GM19238 (cell line): ENCODE results near the gene TTC28.
"Not testable (repeated sequence)": the region's sequence is repeated elsewhere in the genome, so short reads cannot be mapped to it uniquely, and the experiment has no call there.

Experiments used
- DNase-seq: peaks from one replicate; pipeline ENCODE4 v3.0.0; 2011; ENCODE audit warnings: low spot score; ENCODE audit not compliant: insufficient read length

The TTC28 gene

GRCh38 chr22:28560743-28561101 lies 118.9 kb downstream of the TTC28 start:
- not testable (repeated sequence) for DNase-seq

GRCh38 chr22:28560046-28560742 lies 119.4 kb downstream of the TTC28 start:
- DNase-seq: no peak

DNA sequence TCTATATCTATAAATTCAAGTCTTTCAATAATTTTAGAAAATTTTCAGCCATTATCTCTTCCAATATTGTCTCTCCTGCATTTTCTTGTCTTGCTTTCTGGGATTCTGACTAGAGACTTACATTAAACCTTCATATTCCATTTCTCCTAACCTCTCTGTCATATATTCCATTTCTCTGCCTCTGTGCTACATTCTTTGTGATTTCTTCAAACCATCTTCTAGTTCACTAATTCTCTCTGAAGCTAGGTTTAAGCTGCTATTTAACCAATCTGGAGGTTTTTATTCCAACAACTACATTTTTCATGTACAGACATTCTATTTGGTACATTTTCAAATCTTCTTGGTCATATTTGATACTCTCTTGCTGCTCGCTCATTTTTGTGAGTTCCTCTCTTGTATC lies 122.5 kb downstream of the TTC28 start:
- DNase-seq: no peak

GRCh38 chr22:28553108-28553866 lies 126.4 kb downstream of the TTC28 start:
- DNase-seq: not testable (repeated sequence)

DNA sequence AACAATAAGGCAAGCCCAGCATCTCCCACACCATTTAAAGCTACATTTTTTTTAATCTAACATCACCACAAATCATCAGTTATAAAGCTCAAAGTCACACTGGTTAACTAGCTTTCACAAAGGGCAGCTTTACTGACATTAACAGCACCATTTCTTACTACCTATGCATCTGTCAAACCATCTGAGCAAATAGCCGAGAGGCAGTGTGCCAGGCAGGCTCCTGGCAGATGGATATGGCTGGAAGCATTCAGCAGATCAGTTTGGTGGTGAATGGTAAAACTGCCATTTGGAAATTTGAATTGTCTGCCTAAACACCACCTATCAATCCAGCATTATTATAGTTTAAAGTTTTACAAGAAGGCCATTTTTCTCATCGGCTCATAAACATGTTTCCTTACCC lies 131.2 kb downstream of the TTC28 start:
- no peak for DNase-seq

DNA sequence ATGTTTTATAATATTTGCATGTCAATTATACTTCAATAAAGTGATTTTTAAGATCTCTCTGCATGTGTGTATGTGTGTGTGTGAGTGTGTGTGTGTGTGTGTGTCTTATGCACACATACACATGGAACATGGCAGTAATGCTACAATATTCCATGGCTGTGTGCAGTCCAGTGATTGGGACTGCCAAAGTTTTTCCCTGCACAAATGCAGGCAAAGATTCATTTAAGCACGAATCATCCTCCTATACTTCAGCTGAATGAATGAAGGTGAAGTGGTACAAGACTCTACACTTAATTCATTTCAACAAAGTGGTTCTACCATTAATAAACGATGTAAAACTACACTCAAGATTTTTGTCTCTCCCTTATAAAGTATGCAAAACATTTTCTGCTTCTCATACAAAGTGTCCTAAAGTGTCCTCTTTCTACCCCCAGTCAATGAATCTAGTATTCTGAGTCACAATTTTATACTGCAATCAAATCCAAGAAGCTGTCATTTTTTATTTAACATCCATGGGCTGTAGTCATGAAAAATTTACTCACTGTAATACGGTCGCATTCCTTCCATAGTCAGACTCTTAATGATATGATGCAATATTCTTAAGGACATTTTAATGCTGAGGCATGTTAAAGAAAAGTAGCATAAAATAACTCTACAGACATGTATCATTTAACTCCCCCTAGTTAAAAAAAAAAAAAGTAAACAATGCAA lies 132.4 kb downstream of the TTC28 start:
- DNase-seq: no peak

- DNase-seq: no peak
Measured at GRCh38 chr22:28544431-28544868, 135.2 kb downstream of the TTC28 start.

- DNase-seq: no peak
Measured at GRCh38 chr22:28542980-28543621, 136.5 kb downstream of the TTC28 start.

DNA sequence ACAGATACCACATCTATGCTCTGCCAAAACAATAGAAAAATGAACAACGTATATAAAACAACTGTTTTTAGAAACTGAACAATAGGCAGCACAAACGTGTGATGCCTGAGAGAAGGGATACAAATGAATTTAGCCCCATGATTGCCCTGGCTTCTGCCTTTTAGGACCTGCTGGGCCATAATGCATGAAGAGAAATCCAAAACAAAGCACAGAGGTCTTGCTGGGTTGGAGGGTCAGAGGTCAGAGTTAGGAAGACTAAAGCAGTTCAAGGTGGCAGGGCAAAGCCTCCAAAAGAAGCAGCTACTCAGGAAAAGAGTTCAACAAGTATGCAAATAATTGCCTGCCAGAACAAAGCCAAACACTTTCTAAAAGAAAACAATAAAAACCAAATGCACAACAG lies 138.5 kb downstream of the TTC28 start:
- DNase-seq: no peak

GRCh38 chr22:28538922-28539321 lies 140.7 kb downstream of the TTC28 start:
- DNase-seq: no peak

GRCh38 chr22:28530565-28530964 lies 149.1 kb downstream of the TTC28 start:
- not testable (repeated sequence) for DNase-seq

DNA sequence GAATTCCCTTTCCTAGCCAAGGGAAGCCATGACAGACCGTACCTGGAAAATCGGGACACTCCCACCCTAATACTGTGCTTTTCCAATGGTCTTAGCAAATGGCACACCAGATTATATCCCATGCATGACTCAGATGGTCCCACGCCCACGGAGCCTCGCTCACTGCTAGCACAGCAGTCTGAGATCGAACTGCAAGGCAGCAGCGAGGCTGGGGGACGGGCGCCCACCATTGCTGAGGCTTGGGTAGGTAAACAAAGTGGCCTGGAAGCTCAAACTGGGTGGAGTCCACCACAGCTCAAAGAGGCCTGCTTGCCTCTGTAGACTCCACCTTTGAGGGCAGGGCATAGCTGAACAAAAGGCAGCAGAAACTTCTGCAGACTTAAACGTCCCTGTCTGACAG lies 150.5 kb downstream of the TTC28 start:
- not testable (repeated sequence) for DNase-seq

DNA sequence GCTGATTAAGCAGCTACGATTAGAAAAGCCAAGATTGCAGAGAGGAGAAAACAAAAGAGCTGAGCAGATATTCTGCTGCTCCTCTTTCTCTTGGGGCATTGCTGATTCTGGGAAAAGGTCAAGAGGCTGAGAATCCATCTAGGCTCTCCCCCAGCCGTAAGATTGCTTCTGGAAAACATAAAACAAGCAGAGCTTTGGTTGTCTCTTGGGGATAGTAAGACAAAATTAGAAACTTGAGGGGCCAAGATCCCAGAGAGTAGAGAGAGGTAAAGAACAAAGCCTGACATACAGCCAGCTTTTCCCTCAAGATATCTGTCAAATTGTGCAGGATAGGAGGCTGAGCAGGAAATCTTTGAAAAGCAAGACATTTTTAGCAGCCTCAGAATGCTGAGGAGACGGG lies 158.2 kb downstream of the TTC28 start:
- DNase-seq: no peak

DNA sequence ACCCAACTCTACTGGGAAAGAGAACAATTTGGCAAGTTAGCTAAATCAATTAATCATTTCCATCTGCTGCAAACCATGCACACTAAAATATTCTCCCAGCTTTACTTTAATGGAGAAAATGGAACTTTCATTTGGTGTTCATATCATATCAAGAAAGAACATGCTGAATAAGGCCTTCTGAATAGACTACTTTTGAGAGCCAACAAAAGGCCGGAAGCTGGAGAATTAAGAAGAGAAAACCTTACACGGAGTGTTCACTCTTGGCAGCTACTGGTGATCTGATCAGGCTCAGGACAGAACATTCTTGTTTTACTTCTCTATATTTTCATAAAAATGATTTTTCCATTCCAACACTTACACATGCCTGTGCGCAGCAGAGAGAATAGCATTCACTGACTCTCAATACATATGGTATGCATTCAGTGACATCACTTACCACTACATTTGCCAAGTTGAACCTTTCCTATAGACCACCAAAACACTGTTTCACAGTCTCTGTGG lies 165.3 kb downstream of the TTC28 start:
- DNase-seq: no peak

DNA sequence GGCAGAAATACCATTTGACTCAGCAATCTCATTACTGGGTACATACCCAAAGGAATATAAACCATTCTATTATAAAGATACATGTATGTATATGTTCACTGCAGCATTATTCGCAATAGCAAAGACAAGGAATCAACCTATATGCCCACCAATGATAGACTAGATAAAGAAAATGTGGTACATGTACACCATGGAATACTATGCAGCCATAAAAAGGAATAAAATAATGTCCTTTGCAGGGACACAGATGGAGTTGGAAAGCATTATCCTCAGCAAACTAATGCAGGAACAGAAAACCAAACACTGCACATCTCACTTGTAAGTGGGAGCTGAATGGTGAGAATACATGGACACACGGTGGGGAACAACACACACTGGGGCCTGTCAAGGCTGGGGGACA lies 167.3 kb downstream of the TTC28 start:
- not testable (repeated sequence) for DNase-seq

- DNase-seq: no peak
Measured at GRCh38 chr22:28507896-28508295, 171.7 kb downstream of the TTC28 start.

- no peak for DNase-seq
Measured at GRCh38 chr22:28506150-28506535, 173.5 kb downstream of the TTC28 start.

GRCh38 chr22:28505416-28506149 lies 174.1 kb downstream of the TTC28 start:
- DNase-seq: no peak

- DNase-seq: no peak
Measured at GRCh38 chr22:28500006-28500405, 179.6 kb downstream of the TTC28 start.

- no peak for DNase-seq
Measured at GRCh38 chr22:28498044-28498443, 181.6 kb downstream of the TTC28 start.

GRCh38 chr22:28497188-28497587 lies 182.5 kb downstream of the TTC28 start:
- no peak for DNase-seq
